WTC11 (cell line): ENCODE results near the gene GARIN1A.

Source experiments
- AR ChIP-seq: fragments of 250-450 bp; sonication (Bioruptor Pico); IDR thresholded peaks from 2 replicates; pipeline ENCODE4 v1.9.0; 2021; ENCODE audit warnings: mild to moderate bottlenecking
- ATF6 ChIP-seq: sonication (generic); formaldehyde crosslinking; IDR thresholded peaks from 2 replicates; pipeline ENCODE4 v1.8.1; 2023; ENCODE audit warnings: mild to moderate bottlenecking, missing genetic modification reagents
- CREM ChIP-seq: sonication (generic); formaldehyde crosslinking; IDR thresholded peaks from 2 replicates; pipeline ENCODE4 v1.8.1; 2022; ENCODE audit warnings: mild to moderate bottlenecking, missing genetic modification reagents, moderate library complexity
- CTCF ChIP-seq: fragments of 200-600 bp; IDR thresholded peaks from 2 replicates; pipeline ENCODE4 v1.8.0; 2022; ENCODE audit warnings: antibody characterized with exemption
- E2F1 ChIP-seq: sonication (generic); formaldehyde crosslinking; IDR thresholded peaks from 2 replicates; pipeline ENCODE4 v1.8.0; 2022; ENCODE audit warnings: mild to moderate bottlenecking, missing genetic modification reagents
- NR3C1 ChIP-seq: sonication (generic); formaldehyde crosslinking; conservative IDR thresholded peaks from 2 replicates; pipeline ENCODE4 v1.8.1; 2023; ENCODE audit warnings: low read depth, mild to moderate bottlenecking, missing genetic modification reagents
- USF1 ChIP-seq: sonication (generic); formaldehyde crosslinking; IDR thresholded peaks from 2 replicates; pipeline ENCODE4 v1.8.0; 2022; ENCODE audit warnings: mild to moderate bottlenecking, missing genetic modification reagents
- USF2 ChIP-seq: sonication (generic); formaldehyde crosslinking; IDR thresholded peaks from 2 replicates; pipeline ENCODE4 v1.8.1; 2023; ENCODE audit warnings: mild to moderate bottlenecking, missing genetic modification reagents, moderate library complexity
- ZNF138 ChIP-seq: sonication (generic); formaldehyde crosslinking; conservative IDR thresholded peaks from 2 replicates; pipeline ENCODE4 v1.8.1; 2022; ENCODE audit warnings: mild to moderate bottlenecking, moderate library complexity, missing genetic modification reagents
- ZNF416 ChIP-seq: fragments of 250-450 bp; sonication (Bioruptor Pico); IDR thresholded peaks from 2 replicates; pipeline ENCODE4 v1.9.0; 2021; ENCODE audit warnings: mild to moderate bottlenecking, inconsistent platforms

GRCh38 chr7:128721376-128721775 is 49.3 kb downstream of the GARIN1A start:
- no peak for TF ChIP-seq USF2
- TF ChIP-seq CREM: no peak
- TF ChIP-seq ZNF138 (CRISPR knock-in tag): no peak
- TF ChIP-seq ZNF416 (CRISPR knock-in tag): no peak
- TF ChIP-seq USF1 (CRISPR knock-in tag): no peak
- TF ChIP-seq CTCF: no peak
- TF ChIP-seq AR (CRISPR knock-in tag): no peak
- no peak for TF ChIP-seq E2F1 (CRISPR knock-in tag)
- no peak for TF ChIP-seq NR3C1 (CRISPR knock-in tag)
- TF ChIP-seq ATF6 (CRISPR knock-in tag): no peak
